Jurkat, Clone E6-1 (cell line): ENCODE data around the gene HMG20A. TPM values are rescaled to one million over a fixed set of nuclear protein-coding genes. Genes with fewer than 3 reads are reported as not detected.

Experiments used
- DNase-seq: peaks from one replicate; pipeline ENCODE4 v3.0.0-alpha.2; 2011; ENCODE audit warnings: low read depth, low spot score
- H3K4me3 ChIP-seq: 2 replicates; pipeline ENCODE4 v1.5.1; 2011; ENCODE audit warnings: mild to moderate bottlenecking, low read length, control low read depth, moderate library complexity
- polyA plus RNA-seq: library from polyadenylated mRNA; unstranded; fragments of >200 nt; gene quantifications from one replicate; pipeline ENCODE4 v1.2.1, GENCODE V29; 2012; ENCODE audit warnings: missing spikeins; ENCODE audit not compliant: insufficient read length, insufficient read depth

HMG20A gene
- polyA plus RNA-seq = 44.3 TPM

- H3K4me3 ChIP-seq = peak within 1 kb of the TSS; percentile 65
- DNase-seq = peak; percentile 85
Measured at GRCh38 chr15:77420610-77421369, at the start of gene HMG20A. HMG20A (plus strand) TSS chr15:77420888; CDS start chr15:77458408, 37,520 bp downstream.

DNA sequence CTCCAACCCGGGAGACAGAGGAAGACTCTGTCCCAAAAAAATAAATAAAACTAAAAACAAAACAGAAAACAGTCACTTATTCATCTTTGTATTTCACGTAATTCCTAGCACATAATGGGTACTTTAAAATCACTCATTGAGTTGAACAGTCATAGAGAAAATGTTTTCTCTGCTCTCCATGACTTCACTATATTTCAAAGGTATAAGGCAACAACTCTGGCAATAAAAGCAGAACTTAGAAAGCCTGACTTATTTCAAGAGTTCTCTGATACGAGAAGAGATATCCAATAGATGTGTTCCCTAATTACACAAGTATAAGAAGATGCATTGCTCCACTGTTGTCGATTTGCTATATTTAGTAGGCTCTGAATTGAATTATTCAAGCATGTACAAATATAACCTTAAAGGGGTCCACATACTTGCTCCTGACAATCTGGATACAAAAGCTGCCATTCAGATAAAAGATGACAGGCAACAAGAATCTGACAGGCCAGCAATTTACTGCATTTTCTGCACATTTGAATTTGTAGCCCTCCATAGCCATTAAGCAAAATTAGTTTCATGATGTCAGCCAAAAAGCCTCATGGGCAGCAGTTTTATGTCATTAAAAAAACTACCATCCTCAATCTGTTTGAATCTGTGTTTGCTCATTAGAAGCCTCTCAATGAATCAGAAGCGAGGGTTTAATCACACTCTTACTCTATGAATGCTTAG is 48.7 kb upstream of the HMG20A start:
- DNase-seq = no peak
- H3K4me3 ChIP-seq = no peak overlapping the region

GRCh38 chr15:77373441-77373840 is 47.2 kb upstream of the HMG20A start:
- no peak for DNase-seq
- no peak overlapping the region for H3K4me3 ChIP-seq

GRCh38 chr15:77375133-77375532 is 45.6 kb upstream of the HMG20A start:
- no peak for DNase-seq

GRCh38 chr15:77376770-77377169 is 43.9 kb upstream of the HMG20A start:
- DNase-seq = no peak
- no peak overlapping the region for H3K4me3 ChIP-seq

More at GRCh38 chr15:77375133-77375532, 45.6 kb upstream of the HMG20A start:
- no peak overlapping the region for H3K4me3 ChIP-seq

DNA sequence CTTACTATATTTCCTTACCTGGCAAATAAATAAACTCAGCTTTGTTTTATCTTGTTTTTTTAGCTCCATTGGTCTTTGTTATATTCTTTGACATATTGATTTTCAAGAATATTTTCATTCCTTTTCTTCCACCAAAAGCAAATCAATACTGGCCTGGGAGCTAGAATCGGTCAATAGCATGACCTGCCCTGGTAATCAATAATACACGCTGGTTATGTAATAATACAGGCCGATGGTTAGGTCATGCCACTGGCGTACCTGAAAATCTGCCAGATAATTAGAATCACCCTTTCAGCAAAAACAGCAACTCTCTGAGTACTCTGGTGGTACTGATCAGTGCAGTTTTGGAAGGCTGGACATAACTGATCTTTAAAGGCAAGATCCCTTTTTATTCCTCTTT is 40.7 kb upstream of the HMG20A start:
- no peak for DNase-seq
- no peak overlapping the region for H3K4me3 ChIP-seq

- no peak for DNase-seq
- H3K4me3 ChIP-seq = no peak overlapping the region
Measured at GRCh38 chr15:77384086-77384485, 36.6 kb upstream of the HMG20A start.

DNA sequence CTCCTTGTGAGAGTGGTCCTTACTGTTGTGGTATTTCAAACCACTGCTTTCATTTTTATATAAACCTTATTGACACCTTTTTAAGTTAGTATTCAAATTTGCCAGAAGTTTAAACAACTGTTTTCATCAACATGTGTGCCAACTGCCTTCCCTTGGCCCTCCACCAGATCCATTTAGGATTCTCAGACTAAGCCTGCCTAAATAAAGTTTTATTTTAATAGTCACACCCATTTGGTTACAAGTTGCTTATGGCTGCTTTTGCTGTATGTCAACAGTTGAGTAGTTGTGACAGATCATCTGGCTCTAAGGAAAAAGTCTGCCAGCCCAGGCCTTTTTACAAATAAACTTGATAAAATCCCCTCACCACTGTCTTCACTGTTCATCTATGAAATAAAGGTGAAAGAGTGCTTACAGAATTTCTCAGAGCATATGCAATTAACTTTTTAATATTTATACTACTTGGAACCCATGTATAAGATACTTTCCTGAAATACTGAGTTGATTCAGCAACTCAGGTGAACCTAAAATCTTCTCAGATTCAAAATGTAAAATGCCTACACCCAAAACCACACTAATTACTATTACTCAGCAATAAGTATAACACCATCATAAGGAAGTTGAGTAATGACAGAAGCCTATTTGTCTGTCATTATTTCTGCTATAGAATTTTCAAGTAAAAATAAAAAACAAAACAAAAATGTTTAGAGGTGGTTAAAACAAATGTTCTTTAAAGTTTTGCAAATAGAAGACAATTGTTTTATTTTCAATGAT is 35.9 kb upstream of the HMG20A start:
- no peak overlapping the region for H3K4me3 ChIP-seq
- DNase-seq = no peak

DNA sequence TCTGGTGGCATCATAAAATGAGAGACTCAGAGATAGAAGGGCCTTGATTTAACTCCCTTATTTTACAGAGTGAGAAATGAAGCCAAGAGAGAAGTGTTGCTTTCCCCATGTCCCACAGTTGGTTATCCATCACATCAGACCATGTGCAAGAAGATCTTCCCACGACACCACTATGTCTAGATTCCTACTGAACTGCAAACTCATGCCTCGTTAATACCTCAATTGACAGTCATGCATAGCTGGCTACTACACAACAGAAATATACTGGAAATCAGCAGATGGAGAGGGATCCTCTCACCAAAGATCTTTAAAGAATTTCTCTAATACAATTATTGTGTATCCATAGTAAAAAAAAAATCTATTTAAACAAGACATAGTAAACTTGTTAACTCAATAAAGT is 34.1 kb upstream of the HMG20A start:
- no peak overlapping the region for H3K4me3 ChIP-seq
- no peak for DNase-seq

- H3K4me3 ChIP-seq = no peak overlapping the region
- no peak for DNase-seq
Measured at GRCh38 chr15:77387365-77388105, 33.2 kb upstream of the HMG20A start.

DNA sequence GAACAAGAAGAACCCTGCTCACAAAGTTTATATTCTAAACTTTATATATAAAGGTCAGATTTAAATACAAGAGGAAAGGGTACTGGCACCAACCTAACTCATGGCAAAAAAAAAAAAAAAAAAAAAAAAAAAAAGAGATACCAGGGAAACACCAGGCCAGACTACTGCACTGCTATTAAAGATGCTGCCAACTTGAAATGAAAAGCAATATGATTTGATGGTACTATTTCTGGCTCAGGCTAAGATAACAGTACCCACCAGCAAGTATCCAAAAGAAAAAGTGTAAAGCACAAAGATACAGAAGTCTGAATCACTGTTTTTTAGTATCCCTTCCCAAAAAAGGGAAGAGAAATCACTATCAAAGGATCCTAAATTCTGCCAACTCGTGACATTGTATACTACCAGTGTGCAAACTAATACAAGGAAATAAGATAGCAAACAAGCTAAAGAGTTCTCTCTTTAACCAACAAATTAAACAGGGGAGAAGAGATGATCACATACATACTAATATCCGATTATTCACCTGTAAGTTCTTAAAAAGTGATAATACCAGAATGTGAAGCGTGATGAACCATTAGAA is 29.2 kb upstream of the HMG20A start:
- no peak for DNase-seq
- no peak overlapping the region for H3K4me3 ChIP-seq

- no peak overlapping the region for H3K4me3 ChIP-seq
- no peak for DNase-seq
Measured at GRCh38 chr15:77392762-77393470, 27.8 kb upstream of the HMG20A start.

- no peak for DNase-seq
- H3K4me3 ChIP-seq = no peak overlapping the region
Measured at GRCh38 chr15:77393471-77393840, 27.2 kb upstream of the HMG20A start.

DNA sequence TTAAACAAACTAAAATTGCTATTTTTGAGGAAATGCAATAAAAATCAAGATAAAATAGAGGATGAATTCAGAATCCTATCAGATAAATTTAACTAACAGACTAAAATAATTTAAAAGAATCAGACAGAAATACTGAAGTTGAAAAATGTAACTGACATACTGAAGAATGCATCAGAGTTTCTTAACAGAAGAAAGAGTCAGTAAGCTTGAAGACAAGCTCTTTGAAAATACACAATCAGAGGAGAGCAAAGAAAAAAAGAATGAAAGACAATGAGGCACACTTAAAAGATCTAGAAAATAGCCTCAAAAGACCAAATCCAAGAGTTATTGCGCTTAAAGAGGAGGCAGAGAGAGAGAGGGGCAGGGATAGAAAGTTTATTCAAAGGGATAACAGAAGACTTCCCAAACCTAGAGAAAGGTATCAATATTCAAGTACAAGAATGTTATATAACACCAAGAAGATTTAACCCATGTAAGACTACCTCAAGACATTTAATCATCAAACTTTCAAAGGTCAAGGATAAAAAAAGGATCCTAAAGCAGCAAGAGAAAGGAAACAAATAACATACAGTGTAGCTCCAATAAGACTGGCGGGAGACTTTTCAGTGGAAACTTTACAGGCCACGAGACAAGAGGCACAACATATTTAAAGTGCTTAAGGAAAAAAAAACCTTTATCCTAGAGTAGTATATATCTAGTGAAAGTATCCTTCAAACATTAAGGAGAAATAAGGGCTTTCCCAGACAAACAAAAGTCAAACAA is 25.5 kb upstream of the HMG20A start:
- no peak for DNase-seq
- H3K4me3 ChIP-seq = no peak overlapping the region

GRCh38 chr15:77396692-77397091 is 24.0 kb upstream of the HMG20A start:
- no peak for DNase-seq
- H3K4me3 ChIP-seq = no peak overlapping the region

GRCh38 chr15:77398927-77399326 is 21.8 kb upstream of the HMG20A start:
- no peak overlapping the region for H3K4me3 ChIP-seq
- no peak for DNase-seq

- DNase-seq = no peak
- H3K4me3 ChIP-seq = no peak overlapping the region
Measured at GRCh38 chr15:77400258-77400657, 20.4 kb upstream of the HMG20A start.
